Nephron (organoid): ENCODE measurements around the gene GHR.

Experiments used
- H3K27ac Mint-ChIP-seq, 3 experiments: 2 replicates each; pipeline ENCODE4 v1.8.0; 2020; ENCODE audit warnings: mixed read lengths in 3 of 3, mild to moderate bottlenecking in 2 of 3, moderate library complexity in 1 of 3
- H3K27me3 Mint-ChIP-seq: 2 replicates; pipeline ENCODE4 v1.8.0; 2021; ENCODE audit warnings: low read depth, mild to moderate bottlenecking, moderate library complexity, mixed read lengths
- H3K36me3 Mint-ChIP-seq: 2 replicates; pipeline ENCODE4 v1.8.0; 2020; ENCODE audit warnings: low read depth, mixed read lengths
- H3K4me1 Mint-ChIP-seq: 2 replicates; pipeline ENCODE4 v1.8.0; 2020; ENCODE audit warnings: mixed read lengths
- H3K4me3 Mint-ChIP-seq, 3 experiments: 2 replicates each; pipeline ENCODE4 v1.8.0; 2020; ENCODE audit warnings: mild to moderate bottlenecking in 3 of 3, mixed read lengths in 3 of 3, moderate library complexity in 2 of 3
- H3K9me3 Mint-ChIP-seq: 2 replicates; pipeline ENCODE4 v1.8.0; 2020; ENCODE audit warnings: mixed read lengths
- TF ChIP-seq, protein P1 (sequence below), 3 experiments: fragments of 200-600 bp; sonication (generic); IDR thresholded peaks; one replicate each; pipeline ENCODE4 v1.5.0; 2021; ENCODE audit warnings: antibody characterized with exemption in 3 of 3; ENCODE audit not compliant: unreplicated experiment in 3 of 3

Gene GHR

DNA sequence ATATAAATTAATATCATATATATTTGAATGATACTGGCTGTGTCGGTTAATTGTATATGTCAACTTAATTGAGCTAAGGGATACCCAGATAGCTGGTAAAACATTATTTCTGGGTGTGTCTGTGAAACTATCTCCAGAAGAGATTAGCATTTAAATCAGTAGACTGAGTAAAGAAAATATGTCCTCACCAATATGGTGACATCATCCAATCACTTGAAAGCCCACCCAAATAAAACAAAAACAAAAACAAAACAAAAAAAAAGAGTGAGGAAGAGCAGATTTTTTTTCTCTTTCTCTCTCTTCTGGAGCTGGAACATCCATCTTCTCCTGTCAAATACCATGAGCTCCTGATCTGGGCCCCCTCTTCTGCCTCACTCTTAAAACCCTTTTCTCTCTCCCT lies 317.7 kb downstream of the GHR start:
- H3K4me3 Mint-ChIP-seq, result no peak overlapping the region
- no peaks in the 10 kb centered on the region for H3K4me1 Mint-ChIP-seq
- H3K36me3 Mint-ChIP-seq, result no peaks in the 10 kb centered on the region
- TF ChIP-seq, protein P1, sequence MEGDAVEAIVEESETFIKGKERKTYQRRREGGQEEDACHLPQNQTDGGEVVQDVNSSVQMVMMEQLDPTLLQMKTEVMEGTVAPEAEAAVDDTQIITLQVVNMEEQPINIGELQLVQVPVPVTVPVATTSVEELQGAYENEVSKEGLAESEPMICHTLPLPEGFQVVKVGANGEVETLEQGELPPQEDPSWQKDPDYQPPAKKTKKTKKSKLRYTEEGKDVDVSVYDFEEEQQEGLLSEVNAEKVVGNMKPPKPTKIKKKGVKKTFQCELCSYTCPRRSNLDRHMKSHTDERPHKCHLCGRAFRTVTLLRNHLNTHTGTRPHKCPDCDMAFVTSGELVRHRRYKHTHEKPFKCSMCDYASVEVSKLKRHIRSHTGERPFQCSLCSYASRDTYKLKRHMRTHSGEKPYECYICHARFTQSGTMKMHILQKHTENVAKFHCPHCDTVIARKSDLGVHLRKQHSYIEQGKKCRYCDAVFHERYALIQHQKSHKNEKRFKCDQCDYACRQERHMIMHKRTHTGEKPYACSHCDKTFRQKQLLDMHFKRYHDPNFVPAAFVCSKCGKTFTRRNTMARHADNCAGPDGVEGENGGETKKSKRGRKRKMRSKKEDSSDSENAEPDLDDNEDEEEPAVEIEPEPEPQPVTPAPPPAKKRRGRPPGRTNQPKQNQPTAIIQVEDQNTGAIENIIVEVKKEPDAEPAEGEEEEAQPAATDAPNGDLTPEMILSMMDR (IDR thresholded peaks at IDR 0.05; ENCODE audit: unreplicated experiment in 3 of 3), result no peak
- H3K27ac Mint-ChIP-seq, result no peak overlapping the region
- H3K27me3 Mint-ChIP-seq, result no peaks in the 10 kb centered on the region
- peaks cover 9% of the 10 kb centered on the region for H3K9me3 Mint-ChIP-seq

DNA sequence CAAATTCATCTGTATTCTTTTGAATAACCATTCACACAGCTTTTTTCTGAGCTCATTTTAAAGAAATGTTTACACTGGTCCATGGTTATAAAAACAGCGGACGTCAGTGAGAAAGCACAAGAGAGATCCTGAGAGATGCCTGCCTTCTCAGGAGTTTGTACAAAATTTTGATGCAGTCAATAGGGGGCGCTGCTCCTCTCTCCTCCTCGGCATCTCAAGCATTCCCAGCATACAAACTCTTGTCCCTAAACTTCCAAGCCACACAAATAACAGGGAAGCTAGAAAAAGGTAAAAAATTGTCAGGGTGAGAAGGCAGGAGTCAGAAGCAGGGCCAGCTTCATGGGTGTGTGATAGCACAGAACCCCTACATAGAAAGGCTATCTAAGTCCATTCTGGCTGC lies 322.2 kb downstream of the GHR start:
- peaks cover 6% of the 10 kb centered on the region for H3K9me3 Mint-ChIP-seq
- no peaks in the 10 kb centered on the region for H3K27me3 Mint-ChIP-seq
- no peak overlapping the region for H3K4me3 Mint-ChIP-seq
- H3K4me1 Mint-ChIP-seq, result no peaks in the 10 kb centered on the region
- H3K27ac Mint-ChIP-seq, result no peak overlapping the region
- no peaks in the 10 kb centered on the region for H3K36me3 Mint-ChIP-seq
- TF ChIP-seq, protein P1 (IDR thresholded peaks at IDR 0.05; ENCODE audit: unreplicated experiment in 3 of 3), result no peak

DNA sequence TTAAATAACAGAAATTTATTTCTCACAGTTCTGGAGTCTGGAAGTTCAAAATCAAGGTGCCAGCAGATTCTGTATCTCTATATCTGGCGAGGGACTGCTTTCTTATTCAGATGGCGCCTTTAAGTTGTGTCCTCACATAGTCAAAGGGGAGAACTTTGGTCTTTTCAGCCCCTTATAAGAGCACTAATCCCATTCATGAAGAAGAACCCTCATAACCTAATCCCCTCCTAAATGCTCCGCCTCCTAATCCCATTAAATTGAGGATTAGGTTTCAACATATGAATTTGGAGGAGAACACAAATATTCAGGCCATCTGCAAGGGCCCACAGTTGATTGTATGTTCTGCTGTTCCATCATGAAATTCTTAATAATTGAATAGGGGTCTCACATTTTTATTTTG lies 322.6 kb downstream of the GHR start:
- Mint-ChIP-seq H3K4me3 (no peak overlapping the region), H3K27ac (no peak overlapping the region), H3K36me3 (no peaks in the 10 kb centered on the region), H3K9me3 (peaks cover 6% of the 10 kb centered on the region), H3K27me3 (no peaks in the 10 kb centered on the region), H3K4me1 (no peaks in the 10 kb centered on the region)
- TF ChIP-seq, protein P1 (IDR thresholded peaks at IDR 0.05; ENCODE audit: unreplicated experiment in 3 of 3), result no peak

DNA sequence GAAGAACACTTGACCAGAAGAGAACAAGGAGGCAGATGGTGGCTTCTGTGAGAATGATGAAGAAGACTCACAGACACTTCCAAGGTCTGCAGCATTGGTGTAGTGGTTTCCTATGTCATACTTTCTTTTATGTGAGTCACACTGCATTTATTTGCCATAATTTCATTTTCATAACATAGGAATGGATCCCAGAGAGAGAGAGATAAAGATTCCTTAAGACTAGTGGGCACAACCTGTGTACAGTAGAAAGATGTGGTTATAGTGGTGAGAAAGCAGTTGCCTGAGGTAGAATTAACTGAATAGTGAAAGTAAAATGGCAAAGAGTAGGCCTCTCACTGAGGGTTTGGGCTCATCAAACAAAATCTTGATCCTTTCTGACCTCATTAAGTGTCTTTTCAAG lies 325.8 kb downstream of the GHR start:
- TF ChIP-seq, protein P1 (IDR thresholded peaks at IDR 0.05; ENCODE audit: unreplicated experiment in 3 of 3), result no peak
- no peaks in the 10 kb centered on the region for H3K27me3 Mint-ChIP-seq
- H3K9me3 Mint-ChIP-seq, result no peaks in the 10 kb centered on the region
- H3K4me3 Mint-ChIP-seq, result no peak overlapping the region
- no peak overlapping the region for H3K27ac Mint-ChIP-seq
- no peaks in the 10 kb centered on the region for H3K4me1 Mint-ChIP-seq
- H3K36me3 Mint-ChIP-seq, result no peaks in the 10 kb centered on the region

DNA sequence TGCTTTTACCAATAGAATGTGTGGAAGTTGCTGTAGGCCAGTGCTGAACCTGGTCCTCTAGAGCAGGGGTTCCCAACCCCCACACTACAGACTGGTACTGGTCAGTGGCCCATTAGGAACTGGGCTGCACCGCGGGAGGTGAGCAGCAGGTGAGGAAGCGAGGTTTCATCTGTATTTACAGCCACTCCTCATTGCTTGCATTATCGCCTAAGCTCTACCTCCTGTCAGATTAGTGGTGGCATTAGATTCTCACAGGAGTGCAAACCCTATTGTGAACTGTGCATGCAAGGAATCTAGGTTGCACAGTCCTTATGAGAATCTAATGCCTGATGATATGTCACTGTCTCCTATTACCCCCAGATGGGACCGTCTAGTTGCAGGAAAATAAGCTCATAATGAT lies 327.3 kb downstream of the GHR start:
- Mint-ChIP-seq H3K27ac (no peak overlapping the region), H3K36me3 (no peaks in the 10 kb centered on the region), H3K4me3 (no peak overlapping the region), H3K27me3 (no peaks in the 10 kb centered on the region), H3K9me3 (no peaks in the 10 kb centered on the region), H3K4me1 (no peaks in the 10 kb centered on the region)
- TF ChIP-seq, protein P1 (IDR thresholded peaks at IDR 0.05; ENCODE audit: unreplicated experiment in 3 of 3), result no peak

DNA sequence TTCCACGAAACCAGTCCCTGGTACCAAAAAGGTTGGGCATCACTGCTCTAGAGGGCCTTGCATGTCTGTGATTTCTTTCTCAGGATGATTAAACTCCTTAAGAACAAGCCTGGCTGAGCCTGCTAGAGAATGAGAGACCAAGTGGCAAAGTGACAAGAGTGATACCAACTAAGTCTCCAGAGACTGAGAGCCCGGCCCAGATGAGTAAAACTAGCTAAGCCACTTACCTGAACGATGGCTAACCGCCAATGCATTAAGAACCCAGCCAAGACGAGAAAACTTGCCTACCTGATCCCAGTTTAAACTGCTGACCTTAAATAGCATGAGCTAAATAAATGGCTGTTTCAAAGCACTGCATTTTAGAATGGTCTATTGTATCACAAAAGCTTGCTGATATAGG lies 327.8 kb downstream of the GHR start:
- H3K4me3 Mint-ChIP-seq, result no peak overlapping the region
- H3K27ac Mint-ChIP-seq, result no peak overlapping the region
- H3K9me3 Mint-ChIP-seq, result no peaks in the 10 kb centered on the region
- H3K27me3 Mint-ChIP-seq, result no peaks in the 10 kb centered on the region
- H3K4me1 Mint-ChIP-seq, result no peaks in the 10 kb centered on the region
- TF ChIP-seq, protein P1 (IDR thresholded peaks at IDR 0.05; ENCODE audit: unreplicated experiment in 3 of 3), result no peak
- no peaks in the 10 kb centered on the region for H3K36me3 Mint-ChIP-seq
